Erythroblast (primary cell): ENCODE measurements around the gene BAIAP3.

Source experiments
- GATA1 ChIP-seq: IDR thresholded peaks from 2 replicates; pipeline ENCODE4 v1.6.1; 2011; ENCODE audit warnings: low read depth, mild to moderate bottlenecking, control low read depth, low read length, moderate library complexity
- POLR2A ChIP-seq: IDR thresholded peaks from 2 replicates; pipeline ENCODE4 v1.6.1; 2011; ENCODE audit warnings: mild to moderate bottlenecking, low read length

- no peak for TF ChIP-seq POLR2A
- no peak for TF ChIP-seq GATA1
These were observed 12.4 kb downstream of the BAIAP3 start for GRCh38 chr16:1345651-1346421.
